Endodermal cell (in vitro differentiated cells): Measurements from ENCODE around the gene TIGAR. TPM values are rescaled to one million over a fixed set of nuclear protein-coding genes. Genes with fewer than 3 reads are reported as not detected.

ENCODE experiments used
- DNase-seq: peaks from one replicate; pipeline ENCODE4 v3.0.0-alpha.2; 2017
- H3K27ac ChIP-seq: 2 replicates; pipeline ENCODE4 v1.5.1; 2013; ENCODE audit warnings: mild to moderate bottlenecking, low read depth, low read length, moderate library complexity
- H3K27me3 ChIP-seq: 2 replicates; pipeline ENCODE4 v1.6.1; 2013; ENCODE audit warnings: mild to moderate bottlenecking, low read length, moderate library complexity; ENCODE audit not compliant: insufficient read depth, control insufficient read depth, poor library complexity, severe bottlenecking
- H3K36me3 ChIP-seq: 2 replicates; pipeline ENCODE4 v1.7.0; 2013; ENCODE audit warnings: mild to moderate bottlenecking, low read length, moderate library complexity; ENCODE audit not compliant: control insufficient read depth, insufficient read depth
- H3K4me1 ChIP-seq: one replicate; pipeline ENCODE4 v1.7.0; 2013; ENCODE audit warnings: low read length; ENCODE audit not compliant: control insufficient read depth, insufficient read depth
- H3K4me3 ChIP-seq: 2 replicates; pipeline ENCODE4 v1.5.1; 2013; ENCODE audit warnings: mild to moderate bottlenecking, low read length, moderate library complexity
- H3K9ac ChIP-seq: 2 replicates; pipeline ENCODE4 v1.6.1; 2013; ENCODE audit warnings: mild to moderate bottlenecking, low read length, moderate library complexity; ENCODE audit not compliant: poor library complexity, severe bottlenecking; ENCODE audit errors: extremely low read depth
- H3K9me3 ChIP-seq: 2 replicates; pipeline ENCODE4 v1.6.1; 2013; ENCODE audit warnings: mild to moderate bottlenecking, low read length, moderate library complexity; ENCODE audit not compliant: control insufficient read depth
- H3K27ac Mint-ChIP-seq: 2 replicates; pipeline ENCODE4 v1.8.0; 2020; ENCODE audit warnings: mixed read lengths
- H3K27me3 Mint-ChIP-seq: 2 replicates; pipeline ENCODE4 v1.8.0; 2021; ENCODE audit warnings: mild to moderate bottlenecking, mixed read lengths; ENCODE audit not compliant: insufficient read depth
- H3K36me3 Mint-ChIP-seq: 2 replicates; pipeline ENCODE4 v1.8.0; 2020; ENCODE audit warnings: low read depth, mixed read lengths
- H3K4me1 Mint-ChIP-seq: 2 replicates; pipeline ENCODE4 v1.8.0; 2020; ENCODE audit warnings: mixed read lengths
- H3K4me3 Mint-ChIP-seq: 2 replicates; pipeline ENCODE4 v1.8.0; 2020; ENCODE audit warnings: mild to moderate bottlenecking, moderate library complexity, mixed read lengths
- H3K9me3 Mint-ChIP-seq: 2 replicates; pipeline ENCODE4 v1.8.0; 2020; ENCODE audit warnings: mild to moderate bottlenecking, mixed read lengths
- CTCF ChIP-seq: fragments of 200-600 bp; sonication (generic); conservative IDR thresholded peaks from 2 replicates; pipeline ENCODE4 v1.5.0; 2021; ENCODE audit warnings: antibody characterized with exemption, mild to moderate bottlenecking
- WGBS, 2 experiments: methylation state at CpG; one replicate each; pipeline versions ENCODE4 v1.1.5 to v1.1.7; 2013; ENCODE audit warnings: missing lambda C conversion rate in 2 of 2, mixed read lengths in 1 of 2; ENCODE audit not compliant: insufficient coverage in 1 of 2, insufficient read length in 1 of 2; 5-methylcytosine and 5-hydroxymethylcytosine counted together
- total RNA-seq, 2 donors: library from RNA; stranded (reverse); fragmentation: NEBNext Ultra II Directional in 1 of 2; extraction: Animal tissue kit (Norgen Biotek cat#: 25700) in 1 of 2; gene quantifications; 2 replicates in 1 of 2; 3 replicates in 1 of 2; pipeline ENCODE4 v1.2.1, GENCODE V29; 2021

TIGAR gene
- total RNA-seq, 2 donors from 2014 or later: 19.2 to 41.3 TPM

- WGBS, 2 experiments: 91 to 94% methylated on average over 5 to 15 of the region's 15 CpGs
- H3K36me3 ChIP-seq: no peaks in the 10 kb centered on the region
Observed at GRCh38 chr12:4392223-4392742, 71.3 kb downstream of the TIGAR start.

GRCh38 chr12:4393211-4393610 lies 72.2 kb downstream of the TIGAR start:
- WGBS, 2 experiments: 83 to 93% methylated on average over 5 of the region's 5 CpGs
- Histone ChIP-seq H3K27me3 (no peaks in the 10 kb centered on the region), H3K4me1 (no peaks in the 10 kb centered on the region), H3K36me3 (no peaks in the 10 kb centered on the region), H3K9me3 (no peaks in the 10 kb centered on the region), H3K9ac (no peak overlapping the region), H3K4me3 (no peak overlapping the region), H3K27ac (no peak overlapping the region)
- Mint-ChIP-seq H3K4me1 (no peaks in the 10 kb centered on the region), H3K27me3 (peaks cover 25% of the 10 kb centered on the region), H3K9me3 (no peaks in the 10 kb centered on the region), H3K36me3 (no peaks in the 10 kb centered on the region), H3K4me3 (no peak overlapping the region), H3K27ac (no peak overlapping the region)
- DNase-seq: no peak
- TF ChIP-seq CTCF: no peak

More at GRCh38 chr12:4392223-4392742, 71.3 kb downstream of the TIGAR start:
- TF ChIP-seq CTCF: no peak
- no peak overlapping the region for H3K27ac ChIP-seq
- DNase-seq: no peak
- Mint-ChIP-seq H3K9me3 (no peaks in the 10 kb centered on the region), H3K36me3 (no peaks in the 10 kb centered on the region), H3K4me1 (no peaks in the 10 kb centered on the region), H3K4me3 (no peak overlapping the region), H3K27me3 (peaks cover 25% of the 10 kb centered on the region), H3K27ac (no peak overlapping the region)
- H3K9ac ChIP-seq: no peak overlapping the region
- no peaks in the 10 kb centered on the region for H3K9me3 ChIP-seq
- no peaks in the 10 kb centered on the region for H3K4me1 ChIP-seq
- no peak overlapping the region for H3K4me3 ChIP-seq
- H3K27me3 ChIP-seq: no peaks in the 10 kb centered on the region

- Histone ChIP-seq H3K4me3 (no peak overlapping the region), H3K27ac (no peak overlapping the region), H3K36me3 (no peaks in the 10 kb centered on the region), H3K4me1 (no peaks in the 10 kb centered on the region), H3K27me3 (no peaks in the 10 kb centered on the region), H3K9me3 (no peaks in the 10 kb centered on the region), H3K9ac (no peak overlapping the region)
- no peaks in the 10 kb centered on the region for H3K36me3 Mint-ChIP-seq
- H3K27me3 Mint-ChIP-seq: peaks cover 29% of the 10 kb centered on the region
- no peak for TF ChIP-seq CTCF
- no peak overlapping the region for H3K27ac Mint-ChIP-seq
- no peak for DNase-seq
- no peaks in the 10 kb centered on the region for H3K4me1 Mint-ChIP-seq
- no peak overlapping the region for H3K4me3 Mint-ChIP-seq
- WGBS, 2 experiments: 89 to 100% methylated on average over 1 to 2 of the region's 2 CpGs
- no peaks in the 10 kb centered on the region for H3K9me3 Mint-ChIP-seq
Observed at GRCh38 chr12:4395818-4396217, 74.8 kb downstream of the TIGAR start.
